PC-9 (cell line): ENCODE results near the gene BFSP1. TPM values are rescaled to one million over a fixed set of nuclear protein-coding genes. Genes with fewer than 3 reads are reported as not detected.

Experiments
- BruUV-seq: library from RNA; stranded (reverse); fragments of 400-500 nt; replicated peaks from 2 replicates; lab custom pipeline; 2021; lab: Mats Ljungman, UMichigan
- CTCF ChIA-PET: fragments of 300-600 bp; sonication (Branson Sonifier 250); formaldehyde crosslinking; loops from one replicate; lab custom pipeline; 2022; ENCODE audit warnings: antibody characterized with exemption; lab: Charles Lee
- POLR2A ChIA-PET: fragments of 300-600 bp; sonication (Branson Sonifier 250); formaldehyde crosslinking; loops from one replicate; lab custom pipeline; 2022; ENCODE audit warnings: antibody characterized with exemption; ENCODE audit not compliant: unreplicated experiment; lab: Charles Lee
- DNase-seq, 2 experiments: peaks; one replicate each; pipeline versions ENCODE4 v3.0.0 to v3.0.0-alpha.2; 2015 to 2022; ENCODE audit warnings: mixed read lengths in 1 of 2
- H2AFZ ChIP-seq: fragments of 200-600 bp; sonication (generic); 2 replicates; pipeline ENCODE4 v1.8.1; 2017; ENCODE audit warnings: antibody characterized with exemption
- H3F3A ChIP-seq: fragments of 200-600 bp; sonication (generic); 2 replicates; pipeline ENCODE4 v1.8.1; 2017; ENCODE audit warnings: antibody characterized with exemption, mild to moderate bottlenecking, low read depth; ENCODE audit not compliant: insufficient read depth
- H3K27ac ChIP-seq: fragments of 200-600 bp; sonication (generic); 2 replicates; pipeline ENCODE4 v1.6.1; 2016; ENCODE audit warnings: mixed run types
- H3K27me3 ChIP-seq: fragments of 200-600 bp; sonication (generic); 2 replicates; pipeline ENCODE4 v1.6.1; 2016; ENCODE audit warnings: low read depth, mixed run types; ENCODE audit not compliant: insufficient read depth
- H3K36me3 ChIP-seq: fragments of 200-600 bp; sonication (generic); 2 replicates; pipeline ENCODE4 v1.6.1; 2016; ENCODE audit warnings: low read depth, mixed run types
- H3K4me1 ChIP-seq: fragments of 200-600 bp; sonication (generic); replicated peaks from 2 replicates; pipeline ENCODE4 v1.6.1; 2016; ENCODE audit warnings: mixed run types; ENCODE audit not compliant: insufficient read depth
- H3K4me2 ChIP-seq: fragments of 200-600 bp; sonication (generic); 2 replicates; pipeline ENCODE4 v1.6.1; 2017; ENCODE audit warnings: mixed run types
- H3K4me3 ChIP-seq: fragments of 200-600 bp; sonication (generic); 2 replicates; pipeline ENCODE4 v1.6.1; 2016; ENCODE audit warnings: mixed run types
- H3K79me2 ChIP-seq: fragments of 200-600 bp; sonication (generic); 2 replicates; pipeline ENCODE4 v1.6.1; 2017; ENCODE audit warnings: low read depth, mixed run types
- H3K9me2 ChIP-seq: fragments of 200-600 bp; sonication (generic); 2 replicates; pipeline ENCODE4 v1.8.1; 2017; ENCODE audit warnings: mild to moderate bottlenecking; ENCODE audit not compliant: insufficient read depth
- H3K9me3 ChIP-seq: fragments of 200-600 bp; sonication (generic); 2 replicates; pipeline ENCODE4 v1.8.1; 2016; ENCODE audit warnings: low read depth; ENCODE audit not compliant: insufficient read depth
- H4K20me1 ChIP-seq: fragments of 200-600 bp; sonication (generic); 2 replicates; pipeline ENCODE4 v1.8.1; 2017; ENCODE audit not compliant: insufficient read depth
- CTCF ChIP-seq: fragments of 200-600 bp; sonication (generic); conservative IDR thresholded peaks from 2 replicates; pipeline ENCODE4 v1.6.1; 2017; ENCODE audit warnings: mixed run types, antibody characterized with exemption, mild to moderate bottlenecking, moderate library complexity
- EZH2 ChIP-seq: fragments of 200-600 bp; sonication (generic); IDR thresholded peaks from 2 replicates; pipeline ENCODE4 v1.8.0; 2017; ENCODE audit warnings: antibody characterized with exemption, low read depth
- intact Hi-C: fragments of 100-400 bp; cut with micrococcal nuclease; formaldehyde crosslinking; loops from one replicate; pipeline ENCODE4 v1.10.0; 2022; ENCODE audit not compliant: unreplicated experiment
- total RNA-seq: library from RNA; stranded (reverse); gene quantifications from 2 replicates; pipeline ENCODE4 v1.2.3, GENCODE V29; 2021

Gene BFSP1
- total RNA-seq, 1 experiment from 2014 or later = 13.8 TPM

GRCh38 chr20:17530153-17530552 is 1.0 kb downstream of the BFSP1 start:
- Histone ChIP-seq H3K9me3 (no peaks in the 10 kb centered on the region), H3K4me2 (peak overlapping the region; percentile 83), H3K27ac (no peak overlapping the region), H3K4me1 (peaks cover 16% of the 10 kb centered on the region), H4K20me1 (no peaks in the 10 kb centered on the region), H2AFZ (no peak overlapping the region), H3K36me3 (no peaks in the 10 kb centered on the region), H3K27me3 (no peaks in the 10 kb centered on the region), H3K9me2 (peaks cover 3% of the 10 kb centered on the region; the same call in 1 of the 2 replicates), H3K4me3 (peak overlapping the region; percentile 66; the same call in 1 of the 2 replicates), H3K79me2 (no peaks in the 10 kb centered on the region), H3F3A (no peaks in the 10 kb centered on the region; the same call in 1 of the 2 replicates)
- DNase-seq = no peak
- intact Hi-C loops = no loop called here
- no TSS peak for BruUV-seq
- POLR2A ChIA-PET = interaction anchor here (0.5 to 0.6 kb wide), 2 partner anchors 52 to 152 kb away, joined by 3 to 4 read pairs; partner anchors contain the start of gene RRBP1
- no peak for TF ChIP-seq EZH2
- no peak for TF ChIP-seq CTCF
- CTCF ChIA-PET = no interaction called here

- Histone ChIP-seq H3F3A (no peaks in the 10 kb centered on the region; the same call in 1 of the 2 replicates), H3K4me2 (no peak overlapping the region), H3K9me2 (peaks cover 3% of the 10 kb centered on the region; the same call in 1 of the 2 replicates), H3K27me3 (no peaks in the 10 kb centered on the region), H3K9me3 (no peaks in the 10 kb centered on the region), H3K36me3 (no peaks in the 10 kb centered on the region), H3K79me2 (no peaks in the 10 kb centered on the region), H4K20me1 (no peaks in the 10 kb centered on the region), H2AFZ (no peak overlapping the region), H3K4me1 (peaks cover 16% of the 10 kb centered on the region), H3K4me3 (no peak overlapping the region), H3K27ac (no peak overlapping the region)
- no TSS peak for BruUV-seq
- CTCF ChIA-PET = no interaction called here
- intact Hi-C loops = no loop called here
- TF ChIP-seq EZH2 = no peak
- no peak for TF ChIP-seq CTCF
- no peak for DNase-seq
- POLR2A ChIA-PET = no interaction called here
Observed at GRCh38 chr20:17529586-17529985, 1.6 kb downstream of the BFSP1 start.

- Histone ChIP-seq H3K4me3 (no peak overlapping the region), H3K27ac (no peak overlapping the region), H3F3A (no peaks in the 10 kb centered on the region; the same call in 1 of the 2 replicates), H3K27me3 (no peaks in the 10 kb centered on the region), H3K4me1 (peaks cover 4% of the 10 kb centered on the region; the same call in 1 of the 2 replicates), H4K20me1 (no peaks in the 10 kb centered on the region), H3K4me2 (peak overlapping the region; percentile 27; the same call in 1 of the 2 replicates), H3K79me2 (no peaks in the 10 kb centered on the region), H3K36me3 (no peaks in the 10 kb centered on the region), H3K9me3 (no peaks in the 10 kb centered on the region), H2AFZ (no peak overlapping the region), H3K9me2 (peaks cover 3% of the 10 kb centered on the region)
- intact Hi-C loops = no loop called here
- ChIA-PET CTCF (no interaction called here), POLR2A (no interaction called here)
- DNase-seq = peak; percentile 32 to 49
- no peak for TF ChIP-seq EZH2
- BruUV-seq = no TSS peak
Observed at GRCh38 chr20:17525650-17526049, 5.5 kb downstream of the BFSP1 start.

GRCh38 chr20:17525132-17525531 is 6.0 kb downstream of the BFSP1 start:
- Histone ChIP-seq H3K4me3 (no peak overlapping the region), H3F3A (no peaks in the 10 kb centered on the region; the same call in 1 of the 2 replicates), H3K27ac (no peak overlapping the region), H3K4me1 (no peaks in the 10 kb centered on the region), H3K36me3 (no peaks in the 10 kb centered on the region), H3K27me3 (no peaks in the 10 kb centered on the region), H3K9me3 (no peaks in the 10 kb centered on the region), H3K4me2 (no peak overlapping the region), H2AFZ (no peak overlapping the region), H4K20me1 (no peaks in the 10 kb centered on the region), H3K9me2 (peaks cover 3% of the 10 kb centered on the region), H3K79me2 (no peaks in the 10 kb centered on the region)
- DNase-seq = no peak
- TF ChIP-seq CTCF = no peak
- no peak for TF ChIP-seq EZH2
- intact Hi-C loops = no loop called here
- CTCF ChIA-PET = no interaction called here
- no TSS peak for BruUV-seq
- POLR2A ChIA-PET = interaction anchor here (0.6 kb wide), 1 partner anchor 157 kb away, joined by 3 read pairs; the partner anchor contains the start of gene RRBP1
